NCI-H2171 treated with DMSO at 0.1 percent for 48 hours (cell line): ENCODE data around the gene COL5A1.
"Not testable (repeated sequence)": the region's sequence is repeated elsewhere in the genome, so short reads cannot be mapped to it uniquely, and the experiment has no call there.

Experiments
- DNase-seq: peaks from one replicate; lab custom pipeline; 2025; lab: John Stamatoyannopoulos, UW

COL5A1 gene

DNA sequence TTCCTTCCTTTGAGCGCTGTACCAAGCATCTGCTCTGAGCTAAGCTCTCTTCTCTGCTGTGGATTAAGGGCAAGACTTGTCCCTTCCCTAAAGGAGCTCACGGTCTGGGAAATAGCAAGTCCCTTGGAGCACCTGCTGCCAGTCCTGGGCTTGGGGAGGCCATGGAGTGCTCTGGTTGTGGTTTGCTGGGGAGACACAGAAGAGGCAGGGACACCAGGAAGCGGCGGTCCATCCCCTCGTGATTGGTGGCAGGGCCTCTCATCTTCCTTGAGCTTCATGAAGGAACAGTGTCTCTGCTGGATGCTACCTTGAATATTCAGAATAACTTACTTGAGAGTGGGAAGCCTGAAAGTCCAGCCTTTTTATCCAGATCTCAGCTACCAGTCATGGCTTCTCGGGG lies 35.3 kb downstream of the COL5A1 start:
- no peak for DNase-seq

DNA sequence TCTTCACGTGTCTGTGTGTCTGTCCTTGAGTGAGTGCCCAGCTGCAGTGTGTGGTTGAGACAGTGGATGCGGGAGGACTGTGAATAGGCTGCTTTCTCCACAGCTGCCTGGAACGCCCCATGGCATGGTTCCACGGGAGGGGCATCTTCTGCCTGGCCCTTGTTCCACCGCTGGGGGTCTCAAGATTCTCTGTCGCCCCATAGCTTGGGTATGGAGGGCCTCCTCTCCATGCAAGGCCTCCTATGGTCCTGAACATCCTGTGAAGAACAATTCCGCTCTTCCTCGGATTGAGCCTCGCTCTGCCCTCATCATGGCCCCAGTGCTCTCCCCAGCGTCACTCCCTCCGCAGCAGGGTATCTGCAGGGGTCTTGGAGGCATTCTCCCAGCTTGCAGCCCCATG lies 36.1 kb downstream of the COL5A1 start:
- no peak for DNase-seq

DNA sequence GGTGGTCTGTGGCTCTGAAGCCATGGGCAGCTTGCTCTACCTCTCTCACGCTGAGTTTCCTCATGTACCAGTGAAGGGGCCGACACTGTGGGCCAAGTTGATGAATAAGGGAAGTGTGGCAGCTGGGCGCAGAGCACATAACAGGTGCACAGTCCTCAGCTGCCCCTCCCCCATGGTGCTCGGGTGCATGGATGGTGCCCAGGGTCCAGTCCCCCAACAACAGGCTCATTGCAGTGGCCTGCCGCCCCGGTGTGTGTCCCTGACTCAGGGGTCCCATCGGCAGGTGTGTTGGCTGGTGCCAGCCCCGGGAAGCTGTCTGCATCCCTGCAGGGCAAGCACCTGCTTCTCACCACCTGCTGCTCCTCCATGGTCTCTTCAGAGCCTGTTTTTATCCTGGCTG lies 36.6 kb downstream of the COL5A1 start:
- peak; percentile 80 for DNase-seq

DNA sequence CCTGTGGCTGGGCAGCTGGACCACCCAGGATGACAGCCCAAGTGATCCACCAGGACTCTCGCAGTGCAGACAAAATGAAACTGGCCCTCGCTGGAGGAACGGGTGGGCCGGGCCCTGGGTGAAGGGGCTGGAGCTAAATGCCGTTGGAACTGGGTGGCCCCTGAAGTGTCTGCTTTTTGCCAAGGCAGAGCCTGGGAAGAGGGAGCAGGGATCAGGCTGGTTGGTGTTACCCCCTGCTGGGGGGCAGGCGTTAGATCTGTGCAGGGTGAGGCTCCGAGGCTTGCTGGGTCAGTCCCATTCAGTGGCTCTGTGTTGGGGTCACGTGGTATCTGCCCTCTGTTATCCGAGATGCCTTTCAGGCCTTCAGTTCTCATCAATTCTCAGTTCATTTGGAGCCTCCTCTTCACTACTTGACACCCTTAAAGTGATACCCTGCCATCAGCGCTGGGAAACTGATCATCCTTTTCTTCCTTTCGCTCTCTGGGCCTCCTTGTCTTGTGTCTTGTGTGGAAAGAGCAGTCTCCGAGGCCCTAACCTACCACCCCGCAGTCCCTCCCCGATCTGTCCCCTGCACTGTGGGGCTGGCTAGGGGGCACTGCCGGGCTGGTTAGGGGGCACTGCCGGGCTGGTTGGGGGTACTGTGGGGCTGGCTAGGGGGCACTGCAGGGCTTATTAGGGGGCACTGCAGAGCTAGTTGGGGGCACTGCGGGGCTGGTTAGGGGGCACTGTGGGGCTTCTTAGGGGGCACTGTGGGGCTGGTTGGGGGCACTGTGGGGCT lies 37.3 kb downstream of the COL5A1 start:
- no peak for DNase-seq

DNA sequence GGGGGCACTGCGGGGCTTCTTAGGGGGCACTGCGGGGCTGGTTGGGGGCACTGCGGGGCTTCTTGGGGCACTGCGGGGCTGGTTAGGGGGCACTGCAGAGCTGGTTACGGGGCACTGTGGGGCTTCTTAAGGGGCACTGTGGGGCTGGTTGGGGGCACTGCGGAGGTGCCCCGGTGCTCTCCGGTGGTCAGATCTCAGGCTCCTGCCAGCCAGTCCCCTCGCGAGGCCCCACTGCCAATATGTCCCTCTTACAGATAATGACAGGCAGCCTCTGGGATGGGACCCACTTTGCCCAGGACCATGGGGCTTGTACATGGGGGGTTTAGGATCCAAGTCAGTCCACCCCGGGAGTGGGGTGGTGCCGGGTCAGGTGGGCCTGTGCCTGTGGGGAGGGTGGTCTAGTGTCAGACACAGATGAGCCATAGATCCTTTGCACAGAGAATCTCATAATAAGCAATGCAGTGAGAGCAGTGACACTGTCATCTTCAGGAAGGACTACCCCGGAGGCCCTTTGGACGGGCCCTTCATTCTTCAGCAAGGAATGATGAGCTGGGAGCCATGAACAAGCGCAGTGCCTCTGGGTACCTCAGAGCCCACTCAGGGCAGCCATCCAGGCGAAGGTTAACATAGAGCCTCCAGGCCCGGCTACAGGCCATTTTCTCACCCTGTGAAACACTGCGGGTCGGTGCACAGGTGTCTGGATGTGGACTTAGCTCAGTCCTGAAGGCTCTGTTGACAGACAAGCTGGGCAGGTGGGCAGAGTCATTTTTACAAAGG lies 38.2 kb downstream of the COL5A1 start:
- DNase-seq = no peak

DNA sequence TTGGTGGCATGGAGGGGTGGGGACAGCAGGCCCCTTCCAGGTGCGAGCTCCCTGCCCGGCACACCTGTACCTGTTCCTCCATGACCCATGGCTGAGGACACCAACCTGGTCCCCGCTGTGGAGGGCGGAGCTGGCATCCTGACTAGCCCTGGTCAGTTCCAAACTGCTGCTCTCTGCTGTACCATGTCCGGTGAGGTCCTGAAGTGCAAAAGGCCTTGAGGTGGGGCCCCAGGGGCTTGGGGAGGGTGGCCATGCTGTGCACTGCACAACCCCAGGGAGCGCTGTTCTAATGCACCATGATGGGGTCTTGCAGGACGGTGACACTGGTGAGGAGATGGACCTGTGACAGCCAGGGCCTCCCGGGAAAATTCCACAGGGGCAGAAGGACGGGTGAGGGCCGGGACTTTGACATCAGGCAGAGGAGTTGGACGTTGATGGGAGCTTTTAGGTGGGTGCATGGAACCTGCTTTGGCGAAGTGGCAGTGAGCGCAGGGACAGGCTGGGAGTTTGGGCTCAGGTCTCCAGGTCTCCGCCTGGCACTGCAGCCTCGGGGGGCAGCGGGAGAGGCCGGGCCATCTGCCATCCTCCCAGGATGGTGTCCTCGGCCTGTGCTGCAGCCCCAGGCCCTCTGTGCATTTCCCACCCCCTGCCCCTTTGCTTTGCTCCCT lies 38.9 kb downstream of the COL5A1 start:
- DNase-seq = no peak

DNA sequence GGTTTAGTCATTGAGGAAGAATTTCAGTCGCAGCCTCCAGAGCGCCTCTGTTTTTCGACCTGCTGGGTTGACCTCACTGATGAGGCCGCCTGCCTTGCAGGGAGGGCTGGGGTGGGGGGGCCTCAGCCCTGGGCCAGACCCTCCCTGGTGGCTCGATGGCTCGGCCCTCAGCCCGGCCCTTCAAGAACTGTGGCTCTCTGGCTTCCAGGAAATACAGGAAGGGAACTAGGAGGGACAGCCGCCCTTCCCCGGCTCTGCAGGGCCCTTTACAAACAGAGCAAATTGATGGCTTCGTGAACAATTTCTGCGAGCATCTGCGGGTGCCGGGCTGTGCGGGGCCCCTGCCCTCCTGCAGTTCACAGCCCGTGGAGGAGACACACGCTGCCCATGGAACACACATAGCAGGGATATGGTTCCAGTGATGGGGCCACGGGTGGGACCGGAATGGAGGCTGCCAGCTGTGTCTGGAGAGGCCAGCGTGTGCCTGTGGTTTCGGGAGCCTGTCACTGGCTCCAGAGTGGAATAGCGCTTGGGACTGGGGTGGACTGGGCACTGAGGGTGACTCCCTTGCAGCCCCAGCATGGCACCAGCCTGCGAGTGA lies 39.6 kb downstream of the COL5A1 start:
- DNase-seq = no peak

DNA sequence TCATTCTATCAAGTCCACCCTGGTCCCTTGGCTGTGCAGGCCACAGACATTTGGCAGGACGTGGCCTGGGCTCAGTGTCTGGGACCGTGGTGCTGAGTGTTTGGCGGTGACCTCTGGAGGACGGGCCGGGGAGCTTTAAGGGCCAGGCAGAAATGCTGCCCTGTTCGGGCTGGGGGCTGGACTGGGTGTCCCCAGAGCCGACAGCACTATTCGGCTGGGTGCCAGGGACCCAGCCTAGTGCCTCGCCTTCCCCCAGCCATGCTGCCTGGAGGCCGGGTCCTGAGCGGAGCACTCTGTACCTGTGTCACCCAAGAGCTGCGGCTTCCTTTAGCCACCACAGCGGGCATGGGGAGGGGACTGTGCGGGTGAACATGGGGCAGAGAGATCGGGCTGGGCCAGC lies 40.4 kb downstream of the COL5A1 start:
- DNase-seq = no peak

DNA sequence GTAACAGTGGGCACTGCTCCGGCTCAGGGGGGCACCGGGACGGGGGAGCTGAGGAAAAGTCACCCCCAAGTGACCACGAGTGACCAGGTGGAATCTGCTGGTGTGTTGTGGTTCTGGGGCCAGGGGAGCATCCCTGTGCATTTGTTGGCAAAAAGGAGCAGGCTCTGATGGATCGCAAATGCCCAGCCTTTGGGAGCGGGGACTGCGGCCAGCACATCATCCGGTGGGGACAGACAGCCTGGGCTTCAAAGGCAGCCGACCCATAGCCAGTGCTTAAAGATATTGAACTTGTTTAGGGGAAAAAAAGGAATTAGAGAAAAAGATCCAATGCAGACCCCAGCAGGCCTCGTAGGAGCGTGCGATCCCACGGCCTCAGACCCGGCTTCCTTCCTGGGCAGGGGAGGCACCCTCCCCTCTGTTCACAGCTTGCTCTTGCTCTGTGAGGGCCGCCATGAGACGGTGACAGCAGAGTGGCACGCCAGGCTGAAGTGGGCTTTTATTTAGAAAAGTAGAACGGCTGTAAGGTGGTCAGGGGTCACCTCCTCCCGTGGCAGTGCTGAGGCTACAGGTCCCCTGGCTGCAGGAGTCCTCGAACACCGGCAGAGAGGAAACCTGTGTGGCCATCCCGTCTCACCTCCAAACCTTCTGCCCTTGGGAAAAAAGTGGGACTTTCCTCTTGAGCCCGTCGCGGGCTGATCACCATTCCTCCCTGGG lies 41.2 kb downstream of the COL5A1 start:
- no peak for DNase-seq

DNA sequence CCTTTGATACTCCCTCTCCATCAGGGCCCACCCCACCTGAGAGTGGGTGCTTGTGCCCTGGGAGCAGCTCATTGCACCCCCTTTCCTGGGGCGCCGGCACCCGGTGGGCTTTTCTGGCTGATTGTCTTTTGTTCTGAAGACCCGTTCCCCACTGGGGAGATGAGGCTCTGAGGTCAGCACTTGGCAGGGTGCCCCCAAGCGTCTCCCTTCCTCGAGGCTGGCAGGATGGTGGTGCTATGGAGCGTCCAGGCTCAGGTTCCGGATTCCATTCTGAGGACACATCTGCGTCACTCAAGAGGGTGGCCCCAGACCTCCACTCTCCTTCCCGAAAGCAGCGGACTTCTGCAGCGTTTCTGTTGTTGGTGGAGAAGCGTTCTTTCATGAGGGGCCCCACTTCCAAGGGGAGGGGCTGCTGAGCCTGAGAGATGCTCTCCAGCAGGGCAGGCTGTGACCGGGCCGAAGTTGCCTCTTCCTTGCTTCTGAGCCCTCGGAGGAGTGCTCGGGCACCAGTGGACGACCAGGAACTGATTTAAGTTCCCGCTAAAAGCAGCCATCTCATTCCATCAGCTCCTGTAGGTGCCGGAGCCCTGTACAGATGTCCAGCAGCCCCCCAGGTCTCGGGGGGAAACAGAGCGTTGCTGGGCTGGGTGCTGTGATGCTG lies 42.2 kb downstream of the COL5A1 start:
- no peak for DNase-seq

DNA sequence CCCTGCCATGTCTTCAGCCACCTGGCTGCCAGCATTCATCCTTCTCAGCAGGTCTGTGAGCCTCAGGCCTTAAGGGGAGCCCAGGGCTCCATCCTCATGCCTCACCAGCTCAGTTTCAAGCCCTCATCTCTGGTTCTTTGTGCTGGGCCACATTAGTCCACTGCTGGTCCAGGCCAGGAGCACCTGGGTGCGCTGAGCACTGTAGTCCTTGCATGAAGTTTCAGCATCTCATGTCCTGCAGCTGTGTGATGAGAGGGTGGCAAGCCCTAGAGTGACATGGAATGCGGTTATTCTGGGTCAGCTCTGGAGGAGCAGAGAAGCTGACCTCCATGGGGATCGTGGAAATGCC lies 42.7 kb downstream of the COL5A1 start:
- no peak for DNase-seq

DNA sequence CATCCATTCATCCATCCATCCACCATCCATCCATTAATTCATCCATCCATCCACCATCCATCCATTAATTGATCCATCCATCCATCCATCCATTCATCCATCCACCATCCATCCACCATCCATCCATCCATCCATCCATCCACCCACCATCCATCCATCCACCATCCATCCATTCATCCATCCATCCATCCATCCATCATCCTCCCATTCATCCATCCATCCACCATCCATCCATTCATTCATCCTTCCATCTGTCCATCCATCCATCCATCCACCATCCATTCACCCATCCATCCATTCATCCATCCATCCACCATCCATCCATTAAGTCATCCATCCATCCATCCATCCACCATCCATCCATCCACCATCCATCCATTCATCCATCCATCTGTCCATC lies 43.3 kb downstream of the COL5A1 start:
- not testable (repeated sequence) for DNase-seq

DNA sequence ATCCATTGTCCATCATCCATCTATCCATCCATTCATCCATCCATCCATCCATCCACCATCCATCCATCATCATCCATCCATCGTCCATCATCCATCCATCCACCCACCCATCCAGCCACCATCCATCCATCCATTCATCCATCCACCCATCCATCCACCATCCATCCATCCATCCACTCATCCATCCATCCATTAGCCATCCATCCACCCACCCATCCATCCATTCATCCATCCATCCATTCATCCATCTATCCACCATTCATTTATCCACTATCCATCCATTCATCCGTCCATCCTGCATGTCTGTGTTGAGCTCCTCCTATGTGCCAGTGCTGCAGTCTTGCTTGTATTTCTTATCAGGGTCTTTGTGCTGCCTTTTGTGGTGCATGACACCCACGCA lies 44.2 kb downstream of the COL5A1 start:
- DNase-seq = no peak

DNA sequence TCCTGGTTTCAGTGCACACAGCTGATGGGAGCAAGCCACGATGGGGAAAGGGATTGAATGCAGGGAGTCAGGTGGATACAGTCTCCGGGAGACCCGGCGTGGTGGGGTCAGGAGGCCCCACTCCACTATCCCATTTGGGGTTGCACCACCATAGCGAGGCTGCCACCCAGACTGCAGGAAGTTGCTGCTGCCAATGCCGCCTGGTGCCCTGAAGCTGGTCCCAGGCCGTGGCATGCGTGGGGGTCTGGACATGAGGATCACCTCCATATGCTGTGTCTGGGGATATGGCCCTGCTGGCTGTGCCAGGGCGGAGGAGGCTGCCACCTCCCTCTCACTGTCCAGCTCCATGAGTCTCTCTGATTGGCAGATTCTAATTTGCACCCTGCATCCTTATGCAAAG lies 45.3 kb downstream of the COL5A1 start:
- DNase-seq = no peak

DNA sequence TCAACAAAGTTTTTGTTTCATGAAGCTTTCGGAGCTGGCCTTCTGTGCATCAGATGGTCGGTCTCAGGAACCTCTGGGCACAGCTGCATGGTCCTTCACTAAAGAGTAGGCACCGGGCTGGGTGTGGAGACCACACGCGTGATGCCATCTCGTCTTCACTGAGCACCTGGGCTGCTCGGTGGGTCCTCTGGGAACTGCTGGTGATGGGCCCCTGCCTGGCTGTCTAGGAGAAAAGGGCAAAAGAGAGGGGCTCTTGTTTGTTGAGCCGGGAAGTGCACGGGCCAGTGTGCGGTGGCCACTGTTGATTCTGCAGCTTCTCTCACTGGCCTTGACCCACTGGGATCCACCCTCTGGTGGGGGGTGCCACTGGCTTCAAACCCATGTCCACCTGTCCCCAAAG lies 46.0 kb downstream of the COL5A1 start:
- DNase-seq = no peak

DNA sequence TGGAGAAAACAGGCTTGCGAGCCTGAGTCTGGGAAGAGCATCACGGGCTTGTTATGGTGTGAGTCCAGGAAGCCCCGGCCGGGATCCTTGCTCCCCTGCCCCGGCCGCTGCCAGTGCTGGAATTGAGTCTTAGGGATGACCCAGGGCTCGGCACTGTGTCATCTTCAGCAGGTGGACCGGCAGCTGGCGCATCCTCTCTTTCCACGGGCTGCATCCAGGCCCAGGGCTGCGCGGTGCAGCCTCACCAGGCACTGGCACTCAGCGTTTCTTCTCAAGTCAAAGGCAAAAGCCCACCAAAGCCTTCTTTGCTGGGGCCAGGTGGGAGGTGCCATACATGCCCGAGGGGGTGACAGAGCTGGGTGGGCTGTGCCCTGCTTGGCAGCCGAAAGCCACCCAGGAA lies 46.6 kb downstream of the COL5A1 start:
- no peak for DNase-seq

DNA sequence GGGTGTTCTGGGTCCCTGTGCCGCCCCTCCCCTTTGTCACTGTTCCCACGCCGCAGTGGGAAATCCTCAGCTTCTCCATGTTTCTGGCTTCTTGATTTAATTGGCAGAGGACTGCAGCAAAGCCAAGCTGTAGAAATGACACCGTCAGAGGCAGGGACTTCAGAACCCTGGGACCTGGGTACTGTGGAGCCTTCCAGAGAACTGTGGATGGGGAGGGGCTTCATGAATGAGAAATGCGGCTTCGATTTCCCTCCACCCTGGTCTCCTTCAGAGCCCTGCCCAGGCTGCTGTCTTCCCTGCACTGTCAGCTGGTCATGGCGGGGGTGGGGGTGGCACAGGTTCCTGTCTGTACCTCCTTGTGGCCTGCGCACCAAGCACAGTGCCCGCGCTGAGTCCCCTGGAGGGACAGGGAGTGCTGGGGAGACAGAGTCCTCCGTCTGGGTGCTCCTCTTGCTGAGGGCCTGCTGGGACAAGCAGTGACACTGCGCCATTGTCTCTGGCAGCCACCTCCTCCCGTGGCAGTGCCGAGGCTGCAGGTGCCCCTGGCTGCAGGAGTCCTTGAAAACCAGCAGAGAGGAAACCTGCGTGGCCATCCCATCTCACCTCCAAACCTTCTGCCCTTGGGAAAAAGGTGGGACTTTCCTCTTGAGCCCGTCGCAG lies 47.2 kb downstream of the COL5A1 start:
- DNase-seq = no peak

DNA sequence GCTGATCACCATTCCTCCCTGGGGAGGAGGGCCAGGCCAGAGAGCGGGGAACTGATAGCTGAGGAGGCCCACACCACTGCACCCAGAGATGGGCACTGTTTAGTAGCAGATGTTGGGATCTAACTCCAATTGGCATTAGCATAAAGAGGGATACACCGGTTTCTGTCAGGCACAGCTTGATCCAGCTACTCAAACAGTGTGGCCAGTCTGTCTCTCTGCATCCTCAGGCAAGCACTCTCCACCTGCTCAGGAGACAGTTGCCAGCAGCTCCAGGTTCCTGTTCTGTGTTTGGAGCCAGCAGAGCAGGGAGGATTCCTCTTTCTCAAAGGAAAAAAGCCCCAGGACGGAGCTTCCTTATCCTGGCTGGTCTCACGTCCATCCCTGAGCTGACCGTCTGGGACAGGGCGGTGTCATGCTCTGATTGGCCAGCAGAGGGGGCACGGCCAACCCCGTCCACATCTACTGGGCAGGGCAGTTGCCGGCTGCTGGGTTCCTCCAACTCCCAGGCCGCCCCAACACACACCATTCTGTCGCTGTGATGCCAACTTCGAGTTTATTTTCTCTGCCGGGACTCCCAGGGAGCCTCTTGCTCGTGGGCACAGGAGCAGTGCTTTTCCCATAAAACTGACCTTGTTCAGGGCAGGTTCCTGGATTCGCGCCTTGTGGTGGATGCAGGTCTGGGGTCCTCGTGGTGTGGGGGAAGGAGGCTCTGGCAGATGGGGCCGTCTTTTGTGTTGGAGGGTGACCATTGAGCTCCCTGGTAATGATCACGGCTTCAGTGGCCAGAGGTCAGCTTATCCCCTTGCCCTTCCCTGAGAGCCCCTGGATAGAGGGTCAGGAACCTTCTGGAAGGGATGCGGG lies 47.9 kb downstream of the COL5A1 start:
- DNase-seq = no peak

DNA sequence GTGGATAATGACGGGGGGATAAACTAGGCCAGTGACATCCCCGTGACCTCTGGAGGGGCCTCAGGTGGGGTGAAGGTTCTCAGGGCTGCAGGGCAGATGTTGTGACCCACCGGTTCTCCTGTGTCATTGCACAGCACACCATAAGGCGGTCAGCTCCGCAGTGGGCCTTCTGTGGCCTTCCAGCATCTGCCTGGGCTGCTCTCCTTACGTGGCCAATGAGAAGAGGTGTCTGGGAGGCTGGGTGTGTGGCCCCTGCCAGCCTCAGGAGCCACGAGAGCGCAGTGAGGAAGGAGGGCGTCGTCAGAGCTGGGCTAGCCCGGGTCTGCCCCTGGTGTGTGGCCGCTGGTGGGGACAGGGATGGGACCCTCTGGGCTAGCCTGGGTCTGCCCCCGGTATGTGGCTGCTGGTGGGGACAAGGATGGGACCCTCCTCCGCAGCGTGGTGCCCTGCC lies 48.7 kb downstream of the COL5A1 start:
- DNase-seq = no peak
